Stimulated activated CD8-positive, alpha-beta memory T cell treated with anti-CD3 and anti-CD28 coated beads, Interleukin-15, amount 100 ng/mL, for 48 hours (primary cell): ENCODE measurements around the gene PTRH1.
"Not testable (repeated sequence)": the region's sequence is repeated elsewhere in the genome, so short reads cannot be mapped to it uniquely, and the experiment has no call there.

Experiments used
- DNase-seq, 2 donors: peaks; one replicate each; pipeline ENCODE4 v3.0.0-alpha.2; 2020; ENCODE audit warnings: low read depth in 2 of 2

PTRH1 gene, protein sequence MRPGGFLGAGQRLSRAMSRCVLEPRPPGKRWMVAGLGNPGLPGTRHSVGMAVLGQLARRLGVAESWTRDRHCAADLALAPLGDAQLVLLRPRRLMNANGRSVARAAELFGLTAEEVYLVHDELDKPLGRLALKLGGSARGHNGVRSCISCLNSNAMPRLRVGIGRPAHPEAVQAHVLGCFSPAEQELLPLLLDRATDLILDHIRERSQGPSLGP

DNA sequence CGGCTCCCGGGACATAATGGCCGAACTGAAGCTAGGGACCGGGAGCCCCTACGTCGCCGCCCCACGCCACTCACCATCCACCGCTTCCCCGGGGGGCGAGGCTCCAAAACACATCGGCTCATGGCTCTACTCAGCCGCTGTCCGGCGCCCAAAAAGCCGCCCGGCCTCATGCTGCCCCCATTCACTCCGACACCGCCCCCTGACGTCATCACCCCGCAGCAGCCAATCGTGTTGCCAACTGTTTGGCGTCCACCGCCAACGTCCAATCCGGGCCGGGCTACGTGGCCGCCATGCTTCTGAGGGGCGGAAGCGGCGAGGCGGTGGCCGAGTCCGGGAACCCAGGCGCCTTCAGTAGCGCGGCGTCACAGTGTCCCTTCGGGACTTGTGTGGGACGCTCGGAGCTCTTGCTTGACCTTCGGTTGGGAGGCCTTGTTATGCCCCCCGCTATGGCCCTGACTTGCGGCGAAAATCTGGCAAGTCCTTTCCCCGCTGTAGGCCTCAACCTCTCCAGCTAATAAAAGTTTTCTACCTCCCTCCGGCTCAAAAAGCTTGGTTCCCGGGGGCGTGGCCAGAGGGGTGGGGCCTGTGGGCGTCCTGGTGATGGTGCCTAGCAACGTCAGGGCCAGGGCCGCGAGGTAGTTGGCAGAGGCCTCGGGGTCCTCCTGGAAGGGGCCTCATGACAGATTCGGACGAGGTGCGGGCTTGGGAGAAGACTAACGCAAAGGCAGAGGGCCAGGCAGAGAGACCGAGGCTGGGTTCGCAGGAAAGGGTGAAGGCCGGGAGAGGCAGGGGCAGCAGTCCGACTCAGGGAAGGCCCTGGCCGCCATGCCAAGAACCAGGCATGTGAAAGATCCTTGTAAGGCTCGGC lies at the start of gene PTRH1, which contains the start of gene TTC16:
Gene PTRH1, minus strand, starts transcription at position 194 of the 868 bp plus-strand sequence. Its CDS starts 24 bp downstream, at position 170.
Gene TTC16, plus strand, starts transcription at position 610 of the 868 bp plus-strand sequence. Its CDS starts 67 bp downstream, at position 677.
- peak; percentile 95 to 96 for DNase-seq

DNA sequence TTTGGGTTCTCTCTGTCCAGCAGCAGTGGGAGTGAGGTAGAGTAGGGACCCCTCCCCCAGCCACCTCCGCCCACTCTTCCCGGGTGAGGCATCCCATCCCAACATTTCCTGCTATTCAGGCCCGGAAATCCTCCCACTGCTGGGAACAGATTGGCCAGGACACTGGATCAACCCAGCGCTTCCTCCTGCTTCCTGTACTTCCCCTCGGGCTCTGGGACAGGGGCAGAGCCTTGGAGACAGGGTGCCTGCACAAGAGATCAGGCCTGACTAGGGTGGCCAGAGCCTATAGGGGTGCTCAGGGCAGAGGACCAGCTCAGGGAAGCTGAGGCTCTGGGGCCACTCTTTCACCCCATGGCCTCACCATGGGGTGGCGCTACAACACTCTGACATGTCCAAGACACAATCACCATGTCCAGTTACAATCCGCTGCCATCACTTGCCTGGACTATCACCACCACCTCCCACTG lies 48.5 kb upstream of the PTRH1 start:
- no peak for DNase-seq

DNA sequence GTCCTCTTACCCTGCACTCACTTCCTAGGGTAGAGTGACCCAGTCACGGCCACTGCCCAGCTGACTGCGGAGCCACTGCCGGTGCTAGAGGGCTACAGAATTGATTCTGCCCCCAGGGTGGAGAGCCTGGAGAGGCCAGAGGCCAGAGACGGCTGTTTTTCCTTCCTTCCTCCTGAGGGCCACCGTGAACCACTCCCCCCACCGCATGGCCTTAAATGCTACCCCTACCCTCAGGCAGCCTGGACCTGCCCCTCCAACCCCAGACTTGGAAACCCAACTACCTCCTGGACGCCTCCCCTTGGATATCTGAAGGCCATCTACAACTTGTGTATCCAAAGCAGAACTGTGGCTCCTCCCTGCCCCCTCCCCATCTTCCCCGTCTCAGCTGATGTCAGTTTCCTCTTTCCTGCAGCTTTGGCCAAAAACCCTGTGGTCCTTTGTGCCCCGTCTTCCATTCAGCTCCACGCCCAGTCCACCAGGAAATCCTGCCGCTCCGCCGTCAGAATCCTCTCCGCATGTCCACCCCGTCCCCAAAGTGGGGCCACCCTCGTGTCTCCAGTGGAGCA lies 46.7 kb upstream of the PTRH1 start:
- DNase-seq = no peak

DNA sequence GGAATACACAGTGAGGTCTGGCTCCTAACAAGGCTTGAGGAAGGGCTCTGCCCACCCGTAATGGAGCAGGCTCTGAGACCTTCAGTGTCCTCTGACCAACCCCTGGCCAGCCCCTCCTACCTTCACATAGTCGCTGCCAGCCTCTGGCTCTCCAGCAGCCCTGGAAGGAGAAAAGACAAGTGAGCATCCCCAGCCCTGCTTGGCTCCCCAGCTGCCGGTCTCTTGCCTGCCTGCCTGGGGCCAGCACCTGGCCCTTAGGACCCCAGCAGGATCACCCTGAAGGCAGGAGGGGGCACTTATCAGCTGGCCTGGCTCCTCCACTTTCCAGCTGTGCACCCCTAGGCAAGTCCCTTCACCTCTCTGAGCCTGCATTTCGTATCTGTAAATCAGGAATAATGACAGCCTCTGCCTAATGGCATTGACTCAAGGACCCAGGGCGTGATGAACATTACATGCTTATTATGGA lies 46.1 kb upstream of the PTRH1 start:
- no peak for DNase-seq

DNA sequence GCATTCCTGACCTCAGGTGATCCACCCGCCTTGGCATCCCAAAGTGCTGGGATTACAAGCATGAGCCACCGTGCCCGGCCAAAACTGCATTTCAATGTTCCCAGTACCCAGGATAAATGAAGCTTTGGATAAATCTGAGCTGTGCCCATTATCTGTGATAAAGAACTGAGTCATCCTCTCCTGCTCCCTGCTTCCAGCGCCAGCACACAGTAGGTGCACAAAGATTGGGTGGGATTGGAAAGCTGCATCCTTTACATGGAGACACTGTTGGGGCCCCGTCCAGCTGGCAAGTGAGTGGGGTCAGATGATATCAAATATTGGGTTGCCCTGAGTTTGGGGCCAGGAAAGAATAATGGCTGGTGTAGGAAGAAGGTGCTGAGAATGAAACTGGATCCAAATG lies 45.6 kb upstream of the PTRH1 start:
- DNase-seq = no peak

DNA sequence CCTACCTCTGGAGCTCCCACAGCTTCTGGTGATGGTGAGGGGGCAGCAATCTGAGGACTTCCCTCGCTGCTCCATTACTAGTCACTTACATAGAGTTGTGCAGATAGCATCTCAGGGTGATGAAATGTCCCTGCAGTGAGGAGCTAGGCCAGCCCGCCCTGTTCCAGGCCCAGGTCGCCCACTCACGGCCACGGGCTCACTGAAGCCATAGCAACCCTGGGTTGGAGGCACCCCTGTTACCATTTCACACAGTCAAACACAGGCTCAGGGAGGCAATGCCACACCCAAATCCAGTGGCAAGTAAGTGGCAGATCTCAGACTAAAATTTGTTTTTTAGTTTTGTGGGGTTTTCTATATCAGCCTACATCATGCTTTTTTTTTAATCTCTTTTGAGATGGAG lies 43.4 kb upstream of the PTRH1 start:
- DNase-seq = no peak

DNA sequence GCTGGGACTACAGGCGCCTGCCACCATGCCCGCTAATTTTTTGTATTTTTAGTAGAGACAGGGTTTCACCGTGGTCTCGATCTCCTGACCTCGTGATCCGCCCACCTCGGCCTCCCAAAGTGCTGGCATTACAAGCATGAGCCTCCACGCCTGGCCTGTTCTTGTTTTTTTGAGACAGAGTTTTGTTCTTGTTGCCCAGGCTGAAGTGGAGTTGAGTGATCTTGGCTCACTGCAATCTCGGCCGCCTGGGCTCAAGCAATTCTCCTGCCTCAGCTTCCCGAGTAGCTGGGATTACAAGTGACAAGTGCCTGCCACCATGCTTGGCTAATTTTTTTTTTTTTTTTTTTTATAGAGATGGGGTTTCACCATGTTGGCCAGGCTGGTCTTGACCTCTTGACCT lies 41.3 kb upstream of the PTRH1 start:
- DNase-seq = not testable (repeated sequence)

DNA sequence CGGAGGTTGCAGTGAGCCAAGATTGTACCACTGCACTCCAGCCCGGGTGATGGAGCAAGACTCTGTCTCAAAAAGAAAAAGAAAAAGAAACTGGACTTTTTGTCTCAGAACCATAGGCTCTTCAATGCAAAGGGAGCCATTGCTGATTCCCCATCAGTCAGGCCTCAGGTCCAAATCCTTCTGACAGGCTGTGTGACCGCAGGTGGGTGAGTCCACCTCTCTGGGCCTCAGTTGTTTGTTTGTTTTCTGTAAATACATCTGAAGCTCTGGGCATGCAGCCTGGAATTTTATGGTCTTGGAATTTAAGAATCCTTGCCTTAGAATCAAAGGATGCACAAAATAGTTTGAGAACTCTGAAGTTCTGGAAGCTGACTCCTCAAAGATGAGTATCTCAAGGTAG lies 40.8 kb upstream of the PTRH1 start:
- no peak for DNase-seq

DNA sequence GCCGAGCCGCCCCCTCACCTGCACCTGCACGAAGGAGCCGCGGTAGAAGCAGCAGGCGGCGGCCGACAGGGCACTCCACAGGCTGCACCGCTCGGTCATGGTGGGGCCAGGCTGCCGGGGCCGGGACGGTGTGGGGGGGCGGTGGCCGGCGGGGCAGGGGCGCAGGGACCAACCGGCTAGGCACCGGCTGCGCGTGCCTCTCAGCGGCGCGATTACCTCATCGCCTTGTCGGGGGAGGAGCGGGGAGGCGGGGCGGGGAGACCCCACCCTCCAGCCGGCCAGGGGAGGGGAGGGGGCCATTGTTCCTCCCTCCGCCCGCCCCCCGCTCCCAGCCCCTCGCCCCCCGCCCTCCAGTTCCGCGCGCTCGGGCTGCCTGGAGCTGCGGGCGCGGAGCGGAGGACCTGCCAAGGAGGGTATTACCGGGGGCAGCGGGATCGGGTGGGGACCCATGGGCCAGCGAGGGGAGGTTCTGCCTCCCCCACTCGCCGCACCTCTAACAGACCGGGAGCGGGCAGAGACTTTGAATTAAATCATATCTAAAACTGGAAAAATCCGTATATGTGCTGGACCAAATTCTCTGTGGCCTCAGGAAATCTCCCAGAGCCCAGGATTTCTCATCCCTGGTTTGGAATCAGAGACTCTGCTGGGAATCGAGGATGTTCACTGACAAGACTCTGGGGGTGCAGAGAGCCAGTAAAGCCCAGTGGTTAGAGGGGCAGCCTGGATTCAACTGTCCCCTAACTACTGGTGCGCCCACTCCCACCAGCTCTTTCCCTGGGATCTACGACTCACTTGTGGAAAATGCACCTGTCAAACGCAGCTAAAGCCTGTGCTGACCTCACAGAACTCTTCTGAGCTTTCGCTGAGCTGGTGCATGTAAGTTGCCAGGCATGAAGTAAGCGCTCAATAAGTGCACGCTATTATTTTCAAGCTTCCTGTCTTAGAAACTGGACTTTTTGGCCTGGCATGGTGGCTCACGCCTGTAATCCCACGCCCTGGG lies 39.9 kb upstream of the PTRH1 start:
- no peak for DNase-seq

DNA sequence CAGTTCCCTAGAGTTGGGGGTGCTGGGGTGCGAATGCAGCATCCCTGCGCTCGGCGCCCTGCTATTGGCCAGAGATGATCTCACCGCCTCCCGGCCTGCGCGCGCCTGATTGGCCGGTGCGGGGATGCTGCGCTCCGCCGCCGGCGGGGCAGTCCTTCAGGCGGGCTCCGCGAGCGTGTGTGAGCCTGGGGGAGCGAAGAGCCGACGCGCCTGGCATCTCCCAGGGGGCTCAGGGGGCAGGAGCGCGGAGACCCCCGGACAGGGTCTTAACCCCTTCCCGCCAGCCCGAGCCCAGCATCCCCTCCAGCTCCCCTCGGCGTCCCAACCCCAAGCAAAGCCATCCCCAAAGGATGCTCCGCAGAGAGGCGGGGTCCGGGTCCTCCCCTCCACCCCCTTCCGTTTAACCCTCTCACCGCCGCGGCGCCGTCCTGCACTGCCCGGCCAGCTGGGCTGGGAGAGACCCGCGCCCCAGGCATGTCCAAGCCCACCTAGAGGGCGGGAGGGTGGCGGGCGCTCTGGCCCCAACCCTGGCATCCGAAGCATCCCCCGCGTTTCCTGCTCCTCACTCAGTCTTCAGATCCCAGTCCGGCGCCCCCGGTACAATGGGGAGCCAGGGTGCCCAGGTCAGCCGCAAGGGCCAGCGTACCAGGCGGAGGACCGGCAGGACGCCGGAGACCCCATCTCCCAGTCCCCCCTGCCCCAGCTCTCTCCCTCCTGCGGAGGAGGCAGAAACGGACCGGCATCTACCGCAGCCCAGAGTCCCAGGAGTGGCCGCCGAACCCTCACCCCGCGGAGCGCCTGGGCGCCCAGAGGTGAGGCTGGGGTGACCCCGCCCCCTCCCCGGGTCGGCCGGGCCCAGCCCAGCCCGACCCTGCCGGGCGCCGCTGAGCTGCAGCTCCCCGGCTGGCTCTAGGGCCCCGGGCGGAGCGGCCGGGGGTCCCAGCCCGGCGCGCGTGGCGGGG lies 38.9 kb upstream of the PTRH1 start:
- DNase-seq = no peak

DNA sequence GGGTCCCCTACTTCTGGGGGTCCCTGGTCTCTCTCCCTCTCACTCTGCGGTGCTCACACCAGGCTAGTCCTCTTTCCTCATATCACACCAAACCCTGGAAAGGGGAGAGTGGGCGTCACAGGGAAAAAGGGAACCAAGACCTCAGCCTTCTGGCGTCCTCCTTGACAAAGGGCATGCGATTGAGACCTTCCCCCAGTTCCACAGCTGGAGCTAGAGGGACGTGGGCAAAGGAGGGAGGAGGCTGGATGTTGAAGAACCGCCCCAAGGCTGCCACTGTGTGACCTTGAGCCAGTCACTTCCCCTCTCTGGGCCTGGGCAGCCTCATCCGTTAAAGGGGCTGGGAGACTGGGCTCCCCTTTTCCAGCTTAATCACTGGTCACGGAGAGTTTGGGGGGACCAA lies 38.2 kb upstream of the PTRH1 start:
- no peak for DNase-seq

DNA sequence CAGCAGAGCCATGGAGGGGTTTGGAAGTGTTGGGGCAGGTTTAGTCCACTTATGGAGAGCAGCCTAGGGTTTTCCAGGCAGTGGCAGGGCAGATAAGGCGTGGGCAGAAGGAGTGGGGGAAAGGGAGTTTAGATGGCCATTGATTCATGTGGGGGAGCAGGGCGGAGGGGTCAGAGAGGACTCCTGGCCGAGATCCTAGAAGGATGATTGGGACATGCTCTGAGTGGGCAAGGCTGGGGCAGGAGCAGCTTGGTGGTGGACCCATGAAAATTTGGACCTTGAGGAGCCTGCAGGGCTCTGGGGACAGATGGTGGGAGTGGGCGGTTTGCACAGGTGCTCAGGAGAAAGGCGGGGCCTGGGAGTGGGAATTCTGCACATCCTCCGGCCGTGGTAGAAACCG lies 37.7 kb upstream of the PTRH1 start:
- no peak for DNase-seq

DNA sequence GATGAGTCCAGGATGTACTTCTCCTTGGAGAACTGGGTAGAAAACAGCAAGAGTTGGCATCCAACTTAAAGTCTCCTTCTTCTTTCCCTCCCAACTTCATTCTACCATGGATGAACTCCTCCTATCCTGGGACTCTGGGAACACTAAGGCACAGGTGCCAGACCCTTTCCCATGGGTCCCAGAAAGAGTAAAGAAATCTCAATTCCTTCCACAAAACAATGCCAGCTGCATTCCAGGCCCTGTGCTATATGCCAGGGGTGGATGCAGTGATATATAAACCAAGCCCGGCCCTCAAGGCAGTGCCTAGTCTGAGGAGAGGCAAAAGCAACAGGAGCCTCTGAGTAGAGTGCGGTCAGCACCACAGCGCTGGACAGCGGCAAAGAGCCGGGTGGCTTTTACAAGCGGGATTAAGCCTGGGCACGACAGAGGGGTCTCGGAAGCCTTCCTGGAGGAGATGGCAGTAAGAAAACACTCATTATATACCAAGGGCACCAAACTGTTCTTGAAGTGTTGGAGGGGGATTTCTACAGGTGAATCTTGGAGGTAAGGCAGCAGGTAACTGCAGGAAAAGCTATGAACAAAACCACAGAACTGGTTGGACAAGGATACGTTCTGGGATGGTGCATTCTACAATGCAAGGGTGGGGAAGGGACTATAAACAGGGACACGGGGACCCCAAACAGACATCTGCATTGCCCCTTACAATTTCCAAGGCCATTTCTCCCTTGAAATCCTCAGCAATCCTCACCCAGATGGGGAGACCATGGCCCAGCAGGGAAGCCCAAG lies 36.0 kb upstream of the PTRH1 start:
- DNase-seq = no peak

DNA sequence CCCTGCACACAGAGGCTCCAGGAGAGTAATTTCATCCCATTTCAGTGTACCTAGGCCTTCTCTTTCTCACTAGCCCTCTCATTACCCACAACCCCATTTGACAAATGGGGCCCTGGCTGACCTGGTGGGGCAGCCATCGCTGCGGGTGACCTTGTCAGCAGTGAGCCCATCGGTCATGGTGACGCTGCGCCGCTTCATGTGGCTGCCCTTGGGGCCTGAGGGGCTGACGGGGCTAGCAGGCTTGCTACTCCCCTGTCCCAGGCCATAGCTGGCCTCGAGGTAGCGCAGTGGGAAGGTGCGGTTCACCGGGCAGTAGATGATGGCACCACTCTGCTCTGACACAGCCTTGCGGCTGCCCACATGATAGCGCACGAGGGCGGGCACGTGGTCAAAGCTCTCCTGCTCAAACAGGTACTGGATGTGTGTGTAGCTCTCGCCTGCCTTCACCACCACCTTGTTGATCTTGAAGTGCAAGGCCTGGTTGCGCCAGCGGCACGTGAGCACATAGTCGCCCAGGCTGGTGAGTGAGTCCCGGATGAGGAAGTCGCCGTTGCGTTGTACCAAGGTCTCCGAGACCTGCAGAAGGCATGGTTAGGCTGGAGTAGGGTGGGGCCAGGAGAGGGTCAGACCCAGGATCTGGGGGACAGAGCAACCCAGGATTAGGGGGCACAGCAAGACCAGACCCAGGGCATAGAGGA lies 33.8 kb upstream of the PTRH1 start:
- no peak for DNase-seq

DNA sequence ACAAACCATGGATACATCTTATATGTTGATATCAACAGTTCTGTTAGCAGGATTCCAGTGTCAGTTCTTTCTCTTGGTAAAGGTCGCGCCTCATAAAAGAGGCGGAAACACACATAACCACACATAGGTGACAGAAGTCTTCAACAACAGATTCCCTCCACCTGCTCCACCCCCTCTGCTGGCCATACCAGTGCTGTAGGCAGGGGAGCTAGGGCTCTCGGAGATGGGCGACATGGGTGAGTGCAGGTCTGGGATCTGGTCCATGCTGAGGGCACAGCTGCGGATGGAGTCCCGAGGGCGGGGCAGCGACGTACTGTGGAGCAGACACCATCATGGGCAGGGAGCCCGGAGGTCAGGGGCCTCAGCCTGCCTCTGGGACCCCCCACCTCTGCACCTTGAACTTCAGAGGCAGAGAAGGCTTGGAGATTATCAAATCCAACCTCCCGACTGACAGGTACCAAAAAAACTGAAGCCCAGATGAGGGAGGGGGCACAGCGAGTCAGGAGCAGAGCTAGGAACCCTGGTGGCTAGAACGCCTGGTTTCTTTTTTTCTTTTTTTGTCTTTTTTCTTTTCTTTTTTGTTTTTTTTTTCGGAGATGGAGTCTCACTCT lies 31.6 kb upstream of the PTRH1 start:
- no peak for DNase-seq

DNA sequence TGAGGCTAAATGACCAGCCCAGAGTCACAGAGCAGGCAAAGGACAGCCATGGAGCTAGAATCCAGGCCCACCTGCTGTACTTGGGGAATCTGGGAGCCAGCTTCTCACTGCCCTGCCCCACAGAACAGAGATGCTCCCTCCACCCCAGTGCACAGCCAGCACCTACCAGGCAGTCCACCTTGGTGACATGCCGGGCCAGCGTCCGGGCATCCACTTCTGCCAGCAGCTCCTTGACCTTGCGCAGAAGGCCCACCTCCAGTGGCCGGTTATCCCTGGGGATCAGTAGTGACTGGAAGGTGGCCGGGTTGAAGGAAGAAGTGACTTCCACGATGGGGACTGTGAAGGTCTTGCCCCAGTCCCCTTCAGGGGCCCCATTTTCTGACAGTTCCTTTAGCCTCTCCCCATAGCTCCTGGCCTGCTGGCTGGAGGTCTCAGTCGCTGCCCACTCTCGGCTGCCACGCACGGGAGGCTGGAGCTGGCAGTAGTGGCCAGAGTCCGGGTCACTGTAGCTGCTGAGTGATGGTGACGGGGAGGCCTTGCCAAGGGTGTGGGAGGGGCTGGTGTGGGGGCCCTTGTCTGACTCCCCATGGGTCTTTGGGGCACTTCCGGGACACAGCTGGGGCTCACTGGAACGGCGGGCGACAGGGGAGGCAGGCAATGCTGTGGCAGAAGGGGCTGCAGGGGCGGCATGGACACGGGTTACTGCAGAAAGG lies 29.1 kb upstream of the PTRH1 start:
- DNase-seq = no peak

DNA sequence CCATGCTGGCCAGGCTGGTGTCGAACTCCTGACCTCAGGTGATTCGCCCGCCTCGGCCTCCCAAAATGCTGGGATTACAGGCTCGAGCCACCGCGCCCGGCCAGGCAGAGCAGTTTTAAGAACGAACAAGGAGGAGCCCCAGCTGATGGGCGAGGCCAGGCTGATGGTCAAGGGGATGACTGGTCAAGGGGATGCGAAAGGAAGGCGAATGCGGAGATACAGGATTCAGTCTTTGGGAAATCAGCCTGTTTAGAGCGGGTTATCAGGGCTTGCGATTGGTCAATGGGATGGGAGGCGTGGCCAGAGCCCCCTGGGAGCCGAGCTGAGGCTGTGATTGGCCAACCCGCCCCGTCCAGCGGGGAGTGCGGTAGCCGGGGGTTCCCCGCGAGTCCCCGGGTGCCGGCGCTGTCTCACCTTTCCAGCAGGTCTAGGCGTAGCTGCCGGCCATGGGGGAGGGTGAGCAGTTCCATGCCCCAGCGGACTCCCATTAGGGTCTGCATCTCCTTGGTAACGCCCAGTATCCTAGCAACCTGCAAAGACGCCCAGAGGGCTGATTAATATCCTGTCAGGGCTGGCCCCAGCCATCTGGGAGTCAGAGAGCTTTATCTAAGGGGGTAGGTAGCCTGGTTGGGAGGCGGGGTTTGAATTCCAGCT lies 27.1 kb upstream of the PTRH1 start:
- DNase-seq = no peak
